Astrocyte (in vitro differentiated cells and primary cell): ENCODE measurements around the gene ATP8B4. TPM values are rescaled to one million over a fixed set of nuclear protein-coding genes. Genes with fewer than 3 reads are reported as not detected.
"Not testable (repeated sequence)": the region's sequence is repeated elsewhere in the genome, so short reads cannot be mapped to it uniquely, and the experiment has no call there.

Source experiments
- DNase-seq: peaks from one replicate; pipeline ENCODE4 v3.0.0-alpha.2; 2010; ENCODE audit warnings: low read depth
- FAIRE-seq: peaks from 2 replicates; lab custom pipeline; 2011; peaks lifted over from hg19 to GRCh38; lab: Jason Lieb, UNC
- H2AFZ ChIP-seq: 2 replicates; pipeline ENCODE4 v1.6.0; 2012; ENCODE audit warnings: low read depth, low read length, inconsistent platforms
- H3K27ac ChIP-seq: 2 replicates; pipeline ENCODE4 v1.5.1; 2011; ENCODE audit warnings: low read depth, low read length, inconsistent platforms
- H3K27me3 ChIP-seq: 2 replicates; pipeline ENCODE4 v1.6.0; 2011; ENCODE audit warnings: low read length, inconsistent platforms; ENCODE audit not compliant: insufficient read depth
- H3K36me3 ChIP-seq: 2 replicates; pipeline ENCODE4 v1.5.1; 2011; ENCODE audit warnings: low read length, inconsistent platforms; ENCODE audit not compliant: insufficient read depth
- H3K4me1 ChIP-seq: 2 replicates; pipeline ENCODE4 v1.5.1; 2011; ENCODE audit warnings: low read length, inconsistent platforms; ENCODE audit not compliant: insufficient read depth
- H3K4me2 ChIP-seq: 2 replicates; pipeline ENCODE4 v1.6.0; 2012; ENCODE audit warnings: low read length, inconsistent platforms
- H3K4me3 ChIP-seq: 2 replicates; pipeline ENCODE4 v1.5.1; 2011; ENCODE audit warnings: low read depth, mild to moderate bottlenecking, low read length, inconsistent platforms; ENCODE audit not compliant: insufficient read depth
- H3K79me2 ChIP-seq: 2 replicates; pipeline ENCODE4 v1.6.0; 2012; ENCODE audit warnings: mild to moderate bottlenecking, low read length, inconsistent platforms; ENCODE audit not compliant: insufficient read depth
- H3K9ac ChIP-seq: 2 replicates; pipeline ENCODE4 v1.6.0; 2012; ENCODE audit warnings: mild to moderate bottlenecking, low read length, inconsistent platforms
- H3K9me3 ChIP-seq: 2 replicates; pipeline ENCODE4 v1.5.1; 2012; ENCODE audit warnings: low read depth, mild to moderate bottlenecking, low read length, inconsistent platforms; ENCODE audit not compliant: insufficient read depth
- H4K20me1 ChIP-seq: 2 replicates; pipeline ENCODE4 v1.6.0; 2012; ENCODE audit warnings: low read length, inconsistent platforms; ENCODE audit not compliant: insufficient read depth
- H3K27ac Mint-ChIP-seq: one replicate; pipeline ENCODE4 v1.8.0; 2021; ENCODE audit warnings: mild to moderate bottlenecking, mixed read lengths; ENCODE audit not compliant: unreplicated experiment
- H3K27me3 Mint-ChIP-seq: one replicate; pipeline ENCODE4 v1.8.0; 2021; ENCODE audit warnings: low read depth, mixed read lengths; ENCODE audit not compliant: unreplicated experiment
- H3K36me3 Mint-ChIP-seq: one replicate; pipeline ENCODE4 v1.8.0; 2021; ENCODE audit warnings: low read depth, mixed read lengths; ENCODE audit not compliant: unreplicated experiment
- H3K4me1 Mint-ChIP-seq: one replicate; pipeline ENCODE4 v1.8.0; 2021; ENCODE audit warnings: low read depth, mixed read lengths; ENCODE audit not compliant: unreplicated experiment
- H3K4me3 Mint-ChIP-seq: one replicate; pipeline ENCODE4 v1.8.0; 2021; ENCODE audit warnings: mild to moderate bottlenecking, moderate library complexity, mixed read lengths; ENCODE audit not compliant: unreplicated experiment
- H3K9me3 Mint-ChIP-seq: one replicate; pipeline ENCODE4 v1.8.0; 2021; ENCODE audit warnings: mild to moderate bottlenecking, mixed read lengths; ENCODE audit not compliant: unreplicated experiment
- CTCF ChIP-seq: IDR thresholded peaks from 2 replicates; pipeline ENCODE4 v1.5.1; 2011; ENCODE audit warnings: low read depth, mild to moderate bottlenecking, inconsistent platforms, low read length, moderate library complexity; ENCODE audit not compliant: insufficient read depth
- EZH2 ChIP-seq: IDR thresholded peaks from 2 replicates; pipeline ENCODE4 v1.6.1; 2012; ENCODE audit warnings: mild to moderate bottlenecking, low read length, inconsistent platforms; ENCODE audit not compliant: insufficient read depth
- total RNA-seq: library from RNA; stranded (reverse); gene quantifications from 2 replicates; pipeline ENCODE4 v1.2.1, GENCODE V29; 2021

ATP8B4 gene
- total RNA-seq, 1 donor from 2014 or later = 0.23 TPM

- H3K9ac ChIP-seq = no peak overlapping the region
- no peak for DNase-seq
- no peaks in the 10 kb centered on the region for H3K4me1 ChIP-seq
- H3K4me2 ChIP-seq = no peak overlapping the region
- no peak overlapping the region for H3K27ac ChIP-seq
- no peak overlapping the region for H2AFZ ChIP-seq
- H3K9me3 ChIP-seq = no peaks in the 10 kb centered on the region
- H4K20me1 ChIP-seq = no peaks in the 10 kb centered on the region
- H3K79me2 ChIP-seq = no peaks in the 10 kb centered on the region
- Mint-ChIP-seq H3K4me1 (no peaks in the 10 kb centered on the region), H3K27me3 (no peaks in the 10 kb centered on the region), H3K36me3 (no peaks in the 10 kb centered on the region), H3K4me3 (no peak overlapping the region), H3K9me3 (no peaks in the 10 kb centered on the region), H3K27ac (no peak overlapping the region)
- TF ChIP-seq CTCF = no peak
- no peak for TF ChIP-seq EZH2
- FAIRE-seq = no peak
- no peaks in the 10 kb centered on the region for H3K27me3 ChIP-seq
- H3K4me3 ChIP-seq = no peak overlapping the region
- H3K36me3 ChIP-seq = no peaks in the 10 kb centered on the region
Measured at GRCh38 chr15:50100486-50100885, 18.5 kb downstream of the ATP8B4 start.

GRCh38 chr15:50098545-50098944, 20.5 kb downstream of the ATP8B4 start:
- H3K4me1 ChIP-seq = no peaks in the 10 kb centered on the region
- H3K36me3 ChIP-seq = no peaks in the 10 kb centered on the region
- H3K4me3 ChIP-seq = no peak overlapping the region
- no peaks in the 10 kb centered on the region for H3K27me3 Mint-ChIP-seq
- H4K20me1 ChIP-seq = no peaks in the 10 kb centered on the region
- no peaks in the 10 kb centered on the region for H3K9me3 Mint-ChIP-seq
- no peaks in the 10 kb centered on the region for H3K4me1 Mint-ChIP-seq
- no peaks in the 10 kb centered on the region for H3K36me3 Mint-ChIP-seq
- H3K27ac Mint-ChIP-seq = no peak overlapping the region
- no peak overlapping the region for H3K4me2 ChIP-seq
- H2AFZ ChIP-seq = no peak overlapping the region
- H3K79me2 ChIP-seq = no peaks in the 10 kb centered on the region
- TF ChIP-seq CTCF (no peak), EZH2 (no peak)
- no peak overlapping the region for H3K9ac ChIP-seq
- DNase-seq (no peak), FAIRE-seq (no peak)
- H3K9me3 ChIP-seq = no peaks in the 10 kb centered on the region
- no peaks in the 10 kb centered on the region for H3K27me3 ChIP-seq
- H3K27ac ChIP-seq = no peak overlapping the region
- no peak overlapping the region for H3K4me3 Mint-ChIP-seq

- no peak for FAIRE-seq
- Mint-ChIP-seq H3K27ac (no peak overlapping the region), H3K4me3 (no peak overlapping the region), H3K27me3 (no peaks in the 10 kb centered on the region), H3K4me1 (no peaks in the 10 kb centered on the region), H3K9me3 (no peaks in the 10 kb centered on the region), H3K36me3 (no peaks in the 10 kb centered on the region)
- no peak overlapping the region for H2AFZ ChIP-seq
- H3K4me3 ChIP-seq = no peak overlapping the region
- no peaks in the 10 kb centered on the region for H3K9me3 ChIP-seq
- H3K4me1 ChIP-seq = no peaks in the 10 kb centered on the region
- no peak overlapping the region for H3K4me2 ChIP-seq
- no peaks in the 10 kb centered on the region for H4K20me1 ChIP-seq
- TF ChIP-seq EZH2 = no peak
- no peak overlapping the region for H3K27ac ChIP-seq
- H3K36me3 ChIP-seq = no peaks in the 10 kb centered on the region
- no peak overlapping the region for H3K9ac ChIP-seq
- no peak for DNase-seq
- no peaks in the 10 kb centered on the region for H3K79me2 ChIP-seq
- H3K27me3 ChIP-seq = no peaks in the 10 kb centered on the region
Measured at GRCh38 chr15:50095938-50096821, 22.9 kb downstream of the ATP8B4 start.

GRCh38 chr15:50089386-50089785, 29.6 kb downstream of the ATP8B4 start:
- not testable (repeated sequence) for H3K79me2 ChIP-seq, H3K27ac Mint-ChIP-seq, H3K9me3 ChIP-seq, H3K4me3 Mint-ChIP-seq, H3K9me3 Mint-ChIP-seq, H3K27ac ChIP-seq, H3K4me3 ChIP-seq, H3K36me3 Mint-ChIP-seq, DNase-seq, H3K9ac ChIP-seq, H3K27me3 ChIP-seq, H3K36me3 ChIP-seq, FAIRE-seq, H3K27me3 Mint-ChIP-seq, H3K4me1 Mint-ChIP-seq, H3K4me1 ChIP-seq, H3K4me2 ChIP-seq, H2AFZ ChIP-seq, H4K20me1 ChIP-seq
